GM19238 (cell line): ENCODE results near the gene GPR158.

ENCODE experiments used
- DNase-seq: peaks from one replicate; pipeline ENCODE4 v3.0.0; 2011; ENCODE audit warnings: low spot score; ENCODE audit not compliant: insufficient read length

The GPR158 gene

DNA sequence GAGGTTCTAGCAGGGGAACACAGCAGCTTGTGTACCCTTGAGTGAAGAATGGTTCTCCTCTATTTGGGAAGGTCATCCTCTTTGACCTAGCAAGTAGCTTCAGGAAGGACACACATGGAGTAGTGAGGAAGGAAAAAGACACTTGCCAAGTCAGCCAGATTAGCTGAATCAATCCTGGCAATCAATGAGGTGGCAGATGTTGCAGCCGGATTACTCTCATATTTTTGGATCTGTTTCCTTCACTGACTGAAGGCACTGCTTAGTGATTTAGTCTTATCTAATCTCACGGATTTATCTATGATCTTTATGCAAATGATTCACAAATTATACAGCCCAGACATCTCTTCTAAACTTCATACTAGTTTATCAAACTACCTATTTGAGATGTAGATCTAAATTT is 218.8 kb downstream of the GPR158 start:
- DNase-seq = no peak

DNA sequence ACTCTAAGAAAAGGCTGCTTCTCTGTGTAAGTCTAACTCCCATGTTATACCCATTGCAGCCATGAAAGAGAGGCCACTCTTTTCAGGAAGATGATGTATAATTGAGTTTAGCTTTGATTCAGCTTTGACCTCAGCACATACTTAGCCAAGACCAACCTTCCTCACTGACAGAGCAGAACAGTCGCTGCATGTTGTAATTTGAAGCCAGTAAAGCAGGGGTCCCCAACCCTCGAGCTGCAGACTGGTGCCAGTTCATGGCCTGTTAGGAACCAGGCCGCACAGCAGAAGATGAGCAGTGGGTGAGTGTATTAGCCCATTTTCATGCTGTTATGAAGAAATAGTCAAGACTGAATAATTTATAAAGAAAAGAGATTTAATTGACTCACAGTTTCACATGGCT is 223.9 kb downstream of the GPR158 start:
- no peak for DNase-seq

DNA sequence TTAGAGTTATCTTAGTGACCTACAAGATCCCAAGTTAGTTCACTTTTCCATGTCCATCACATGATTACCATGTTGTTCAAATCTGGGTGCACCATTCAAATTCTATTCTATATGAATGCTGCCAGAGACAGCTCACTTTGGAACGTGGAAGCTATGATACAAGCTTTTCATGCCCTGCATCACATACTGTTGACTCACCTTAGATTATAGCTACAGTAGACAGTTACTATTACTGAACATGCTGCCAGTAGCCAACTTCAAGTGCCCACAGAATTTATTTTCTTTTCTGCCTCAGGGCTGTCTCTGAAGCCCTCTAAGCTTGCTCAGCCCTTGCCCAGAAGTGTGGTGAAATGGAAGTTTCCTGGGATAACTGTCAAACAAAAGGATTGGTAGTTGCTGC is 231.1 kb downstream of the GPR158 start:
- no peak for DNase-seq

DNA sequence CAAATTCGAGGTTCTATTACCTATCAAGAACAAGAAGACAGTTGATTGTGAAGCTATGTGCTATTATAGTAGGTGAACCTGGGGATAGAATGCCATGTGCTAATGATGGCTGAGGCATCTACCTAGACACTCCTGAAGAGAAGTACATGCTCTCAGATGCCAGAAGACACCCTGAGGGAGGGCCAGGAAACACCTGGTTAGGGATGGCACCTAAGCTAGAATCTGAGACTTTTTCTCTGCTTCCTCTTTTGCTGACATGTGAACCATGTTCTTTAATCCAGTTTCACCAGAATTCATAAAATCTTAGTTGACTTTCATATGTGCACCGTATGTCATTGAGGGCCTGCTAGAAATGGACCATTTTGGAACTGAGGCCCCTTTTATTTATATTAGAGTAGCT is 242.8 kb downstream of the GPR158 start:
- no peak for DNase-seq

DNA sequence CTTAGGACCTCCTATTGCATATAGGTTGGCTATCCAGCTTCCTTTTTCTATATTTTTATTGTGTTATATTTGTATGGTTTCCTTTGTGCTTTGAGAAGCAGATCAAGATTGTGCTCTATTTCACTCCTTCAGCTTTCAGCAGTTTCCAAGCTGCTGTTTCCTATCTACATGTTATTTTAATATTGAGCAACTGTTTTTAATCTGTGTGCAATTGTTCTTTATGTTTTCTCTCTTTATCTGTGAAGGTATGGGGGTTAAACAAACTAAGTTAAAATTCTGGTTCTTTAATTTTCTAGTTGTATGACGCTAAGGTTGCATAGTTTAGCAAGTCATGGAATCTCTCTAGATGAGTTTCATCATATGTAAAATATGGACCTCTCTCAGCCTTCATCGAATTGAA is 251.0 kb downstream of the GPR158 start:
- no peak for DNase-seq

DNA sequence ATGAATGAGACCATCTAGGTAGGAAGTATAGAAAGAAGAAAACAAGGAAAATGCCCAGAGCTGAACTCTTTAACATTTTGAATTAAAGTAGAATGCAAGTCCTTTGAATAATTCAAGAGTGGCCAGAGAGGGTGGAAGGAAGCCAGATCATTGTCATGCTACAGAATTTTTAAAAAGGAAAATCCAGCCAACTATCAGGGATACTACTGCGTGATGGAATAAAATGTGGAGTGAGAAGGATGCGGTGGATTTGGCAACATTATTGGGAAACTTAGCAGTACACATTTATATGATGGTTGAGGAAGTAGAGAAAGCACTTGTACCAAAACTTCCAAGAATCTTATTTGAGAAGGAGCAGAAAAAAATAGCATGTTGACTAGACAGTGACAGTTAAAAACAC is 261.6 kb downstream of the GPR158 start:
- no peak for DNase-seq

DNA sequence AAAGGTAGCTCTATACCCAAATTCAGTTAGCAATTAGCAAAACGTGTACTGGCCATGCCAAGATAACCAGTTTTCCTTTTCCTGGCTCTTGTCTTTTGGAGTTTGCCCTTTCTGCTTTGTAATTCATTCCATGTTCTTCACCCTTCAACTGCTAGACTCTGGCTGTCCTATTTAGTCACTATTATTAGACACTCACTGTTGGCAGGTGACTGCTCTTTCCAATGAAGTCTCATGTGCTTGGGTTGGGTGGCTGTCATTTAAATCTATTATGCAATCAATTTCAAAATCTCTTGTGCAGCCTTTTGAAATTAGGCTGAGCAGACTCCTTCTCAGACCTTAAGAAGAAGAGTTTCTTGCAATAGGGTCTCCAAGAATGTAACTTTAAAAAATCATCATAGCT is 266.5 kb downstream of the GPR158 start:
- no peak for DNase-seq

DNA sequence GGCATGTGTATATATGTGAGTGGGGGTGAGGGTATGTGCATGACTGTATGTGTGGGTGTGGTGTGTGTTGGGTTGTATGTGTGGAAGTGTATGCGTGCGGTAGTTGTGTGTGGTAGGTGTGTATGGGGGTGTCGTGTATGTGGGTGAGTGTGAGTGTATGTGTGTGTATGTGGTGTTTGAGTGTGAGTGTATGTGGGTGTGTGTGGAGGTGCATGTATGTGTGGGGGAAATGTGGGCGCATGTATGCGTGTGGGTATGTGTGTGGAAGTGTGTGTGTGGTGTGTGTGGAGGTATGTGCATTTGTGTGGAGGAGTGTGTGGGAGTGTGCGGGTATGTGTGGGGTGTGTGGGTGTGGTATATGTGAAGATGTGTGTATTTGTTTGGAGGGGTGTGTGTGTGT is 269.5 kb downstream of the GPR158 start:
- no peak for DNase-seq

DNA sequence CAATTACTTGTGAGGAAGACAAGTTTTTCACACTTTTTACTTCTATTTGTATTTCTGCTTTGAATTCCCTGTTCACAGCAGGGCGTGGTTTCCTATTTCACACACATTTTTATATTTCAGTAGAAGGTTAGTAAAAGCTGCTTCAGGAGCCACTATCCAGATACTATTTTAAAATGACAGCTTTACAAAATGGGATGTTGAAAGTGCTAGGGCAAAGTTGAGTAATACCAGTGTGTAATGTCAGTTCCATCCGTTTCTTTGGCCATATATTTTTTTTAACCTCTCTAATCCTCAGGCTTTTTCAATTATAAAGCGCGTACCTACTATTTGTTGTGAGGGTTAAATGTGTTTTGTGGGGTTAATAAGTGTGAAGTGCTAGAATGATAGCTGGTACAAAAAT is 276.6 kb downstream of the GPR158 start:
- no peak for DNase-seq

DNA sequence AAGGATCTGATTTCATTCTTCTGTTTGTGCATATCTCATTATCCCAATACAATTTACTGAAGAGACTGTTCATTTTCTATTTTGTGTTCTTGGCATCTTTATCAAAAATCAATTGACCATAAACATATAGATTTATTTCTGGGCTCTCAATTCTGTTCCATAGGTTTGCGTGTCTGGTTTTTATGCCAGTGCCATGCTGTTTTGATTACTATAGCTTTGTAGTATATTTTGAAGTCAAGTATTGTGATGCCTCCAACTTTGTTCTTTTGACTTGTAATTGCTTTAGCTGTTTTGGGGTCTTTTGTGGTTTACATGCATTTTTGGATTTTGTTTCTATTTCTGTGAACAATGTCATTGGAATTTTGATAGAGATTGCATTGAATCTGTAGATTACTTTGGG is 278.8 kb downstream of the GPR158 start:
- DNase-seq = no peak

DNA sequence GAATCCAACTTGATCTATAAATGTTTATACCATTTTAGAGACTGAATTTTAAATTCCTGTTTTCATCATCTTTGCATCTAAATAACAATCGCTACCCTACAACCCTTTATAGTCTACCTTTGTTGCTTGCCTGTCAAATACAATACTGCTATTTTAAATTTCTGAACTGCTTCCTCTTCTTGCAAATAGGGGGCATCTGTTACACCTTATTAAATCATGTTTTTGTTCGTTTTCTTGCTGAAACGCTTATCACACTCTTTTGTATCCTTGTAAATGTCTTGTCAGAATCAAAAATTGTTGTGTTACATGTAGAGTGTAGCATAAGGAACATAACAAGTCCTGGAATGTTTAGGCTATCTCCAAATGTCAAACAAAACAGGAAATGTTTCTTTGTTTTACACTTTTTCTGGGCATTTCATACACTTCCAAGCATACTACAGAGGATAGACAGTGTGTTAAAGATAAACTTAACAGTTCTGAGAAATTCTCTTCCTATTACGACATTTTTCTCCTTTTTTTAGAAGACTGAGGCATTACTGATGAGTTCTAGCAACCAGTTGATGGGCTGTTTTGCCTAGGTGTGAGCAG is 281.3 kb downstream of the GPR158 start:
- no peak for DNase-seq

DNA sequence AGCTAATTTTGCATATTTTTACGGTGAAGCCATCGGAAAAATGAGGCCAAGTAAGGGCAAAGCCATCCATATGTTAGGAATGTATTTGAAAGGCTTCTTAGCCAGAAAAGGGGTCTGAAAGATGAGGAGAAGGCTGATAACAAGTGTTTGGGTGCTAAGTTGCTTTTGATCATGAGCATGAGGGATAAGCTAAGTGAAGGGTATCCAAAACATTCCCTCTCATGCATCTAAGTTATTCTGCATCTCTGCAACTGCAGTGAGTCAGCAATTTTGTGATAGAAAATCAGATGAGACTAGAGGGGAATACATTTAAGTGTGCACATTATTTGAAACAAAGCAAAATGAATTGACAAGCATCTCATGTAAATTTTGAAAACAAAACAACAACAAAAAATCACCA is 282.8 kb downstream of the GPR158 start:
- DNase-seq = no peak

DNA sequence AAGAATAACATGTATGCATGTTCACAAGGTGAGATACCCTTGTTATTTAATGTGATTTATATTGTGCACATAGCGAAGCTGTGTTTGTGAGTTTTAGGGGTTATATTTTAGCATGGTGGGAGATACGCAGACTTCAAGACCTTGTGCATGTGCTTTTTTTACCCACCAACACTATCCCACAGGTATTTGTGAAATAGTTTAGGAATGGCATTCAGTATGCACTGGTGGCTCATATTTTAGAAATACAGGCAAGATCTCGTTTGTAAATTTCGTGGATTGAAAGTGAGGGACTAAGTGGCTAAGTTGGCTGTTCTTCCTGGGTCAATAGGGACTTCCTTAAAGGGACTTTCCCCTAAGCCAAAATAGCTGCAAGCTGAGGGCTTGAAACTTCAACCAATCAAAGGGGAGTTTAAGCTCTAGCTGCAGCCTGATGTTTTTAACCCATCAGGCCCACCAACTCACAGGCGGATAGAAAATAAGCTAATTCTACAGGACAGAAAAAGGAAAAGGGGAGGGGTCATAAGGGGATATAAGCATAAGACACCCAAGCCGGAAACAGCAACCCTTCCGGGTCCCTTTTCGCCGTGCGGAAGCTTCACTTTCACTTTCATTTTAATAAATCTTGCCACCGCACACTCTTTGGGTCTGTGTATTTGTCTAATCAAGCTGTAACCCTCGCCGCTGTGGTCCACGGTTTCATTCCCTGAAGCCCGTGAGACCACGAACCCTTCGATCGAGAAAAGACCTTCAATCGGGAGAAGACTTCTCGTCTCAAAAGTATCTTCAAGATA is 291.0 kb downstream of the GPR158 start:
- DNase-seq = no peak

DNA sequence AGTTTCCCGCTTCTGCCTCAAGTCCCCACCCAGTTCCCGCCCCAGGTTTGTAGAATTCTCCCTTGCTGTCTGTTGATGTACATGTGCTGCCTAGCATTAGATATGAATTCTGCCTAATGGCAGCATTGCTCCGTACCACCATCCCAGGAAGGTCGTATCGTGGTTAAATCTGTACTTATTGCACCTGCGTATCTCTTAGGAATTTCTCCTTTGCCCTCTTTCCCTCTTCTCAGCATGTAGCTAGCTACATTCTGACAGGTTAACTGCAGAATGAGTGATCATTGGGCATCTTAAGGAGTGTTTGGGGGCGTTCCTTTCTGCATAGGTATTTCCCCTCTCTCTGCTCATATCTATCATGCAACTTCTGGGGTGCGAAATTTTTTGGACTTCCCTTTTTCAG is 293.1 kb downstream of the GPR158 start:
- DNase-seq = no peak

DNA sequence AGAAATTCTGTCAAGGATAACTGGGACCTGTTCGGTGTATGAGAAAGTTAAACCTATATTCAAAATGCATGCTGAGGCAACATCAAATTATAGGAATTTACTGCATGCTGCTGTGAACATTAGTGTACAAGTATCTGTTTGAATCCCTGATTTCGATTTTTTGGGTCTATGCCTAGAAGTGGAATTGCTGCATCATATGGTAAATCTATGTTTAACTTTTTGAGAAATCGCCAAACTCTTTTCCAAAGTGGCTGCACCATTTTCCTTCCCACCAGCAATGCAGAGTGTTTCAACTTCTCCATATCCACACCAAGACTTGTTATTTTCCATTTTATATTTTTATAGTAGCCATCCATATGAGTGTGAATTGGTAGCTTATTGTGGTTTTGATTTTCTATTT is 306.7 kb downstream of the GPR158 start:
- DNase-seq = no peak

DNA sequence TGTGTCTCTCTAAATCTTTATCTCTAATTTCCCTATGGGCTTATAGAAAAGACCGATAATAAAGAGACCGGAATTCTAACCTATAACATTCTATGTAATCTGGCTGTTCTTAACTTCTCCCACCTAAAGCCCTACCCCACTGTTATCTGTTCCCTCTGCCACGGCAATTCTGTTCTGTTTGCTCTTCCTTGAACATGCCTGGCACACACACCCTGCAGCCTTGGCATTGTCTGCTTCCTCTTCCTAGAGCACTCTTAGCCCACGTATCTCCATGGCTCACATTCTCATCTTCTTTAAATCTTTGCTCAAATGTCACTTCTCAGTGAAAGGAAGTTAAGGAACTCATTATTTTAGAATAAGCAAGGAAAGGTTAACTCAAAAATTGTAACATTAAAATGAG is 309.2 kb downstream of the GPR158 start:
- no peak for DNase-seq

DNA sequence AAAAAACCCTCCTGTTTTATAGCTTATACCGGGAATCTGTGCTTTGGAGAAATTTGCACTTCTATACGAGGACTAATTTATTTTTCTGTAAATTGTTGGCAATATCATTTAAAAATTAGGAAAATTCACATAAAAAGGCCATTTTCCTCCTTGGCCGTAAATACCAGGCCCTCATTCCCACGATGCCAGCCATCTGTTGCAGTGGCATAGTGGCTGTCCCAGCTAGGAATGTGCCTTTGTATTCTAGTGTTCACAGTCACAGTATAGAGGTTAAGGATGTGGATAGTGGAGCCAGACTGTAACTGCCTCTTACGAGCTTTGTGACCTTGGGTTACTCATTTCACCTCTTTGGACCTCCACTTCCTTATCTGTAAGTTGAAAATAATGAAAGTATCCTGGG is 312.5 kb downstream of the GPR158 start:
- no peak for DNase-seq

DNA sequence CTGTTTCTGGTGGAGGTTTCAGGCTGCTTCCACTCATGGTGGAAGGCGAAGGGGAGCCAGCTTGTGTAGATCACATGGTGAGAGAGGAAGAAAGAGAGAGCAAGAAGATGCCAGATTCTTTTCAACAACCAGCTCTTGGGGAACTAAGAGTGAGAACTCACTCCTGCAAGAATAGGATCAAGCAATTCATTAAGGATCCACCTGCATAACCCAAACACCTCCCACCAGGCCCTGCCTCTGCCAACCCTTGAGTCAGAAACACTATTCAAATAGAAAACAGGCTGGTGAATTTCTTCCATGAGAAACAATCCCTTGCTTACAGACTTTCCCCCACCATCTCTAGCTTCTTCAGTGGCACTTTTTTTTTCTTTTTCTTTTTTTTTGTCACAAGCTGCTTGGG is 317.2 kb downstream of the GPR158 start:
- no peak for DNase-seq

DNA sequence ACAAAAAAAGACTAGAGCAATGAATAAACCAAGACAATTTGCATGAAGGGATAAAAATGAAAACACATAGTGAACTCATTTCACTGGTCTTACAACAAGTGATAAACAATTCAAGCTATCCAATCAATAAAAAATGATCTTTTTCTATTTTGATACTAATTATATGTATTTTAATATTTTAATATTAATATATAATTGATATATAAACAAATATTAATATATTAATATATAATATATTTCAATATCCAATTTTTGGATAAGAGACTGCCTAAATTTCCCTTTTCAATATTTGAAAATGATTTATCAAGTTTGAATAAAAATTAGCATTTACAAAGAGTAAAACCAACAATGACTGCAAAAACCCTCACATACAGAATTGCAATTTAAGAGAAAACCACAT is 317.9 kb downstream of the GPR158 start:
- DNase-seq = no peak

DNA sequence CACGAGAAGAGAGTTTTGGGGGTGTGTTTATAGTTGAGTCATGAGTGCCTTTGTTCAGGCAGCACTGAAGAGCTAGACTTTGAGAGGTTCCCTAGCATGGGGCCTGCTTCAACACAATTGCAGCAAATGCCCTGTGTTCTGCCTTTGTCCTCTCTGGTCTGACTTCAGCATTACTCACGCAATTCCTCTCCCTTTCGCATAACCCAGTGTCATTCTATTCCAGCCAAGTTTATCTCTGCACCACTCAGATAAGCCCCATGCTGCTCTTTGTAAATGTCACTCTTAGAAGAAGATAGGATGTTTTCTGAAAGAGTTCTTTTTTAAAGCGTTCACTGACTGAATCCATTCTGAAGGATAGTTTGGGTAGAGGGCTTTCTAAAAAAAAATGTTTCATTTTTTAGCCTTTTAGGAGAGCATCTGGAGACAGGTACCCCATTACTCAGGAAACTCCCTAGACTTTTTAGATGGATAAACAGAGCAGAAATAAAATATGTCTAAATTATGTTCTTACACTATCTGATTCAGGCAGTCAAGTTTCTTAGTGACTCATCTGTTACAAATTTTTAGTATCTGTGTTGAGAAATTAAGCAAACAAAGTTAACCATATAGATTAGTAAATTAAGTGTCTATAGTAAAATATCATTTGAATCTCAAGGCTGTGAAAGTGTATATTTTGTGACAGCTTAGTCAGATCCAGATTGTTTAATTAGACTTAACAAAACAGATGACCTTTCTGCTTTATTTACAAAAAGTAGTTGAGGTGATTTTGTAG is 318.5 kb downstream of the GPR158 start:
- no peak for DNase-seq

DNA sequence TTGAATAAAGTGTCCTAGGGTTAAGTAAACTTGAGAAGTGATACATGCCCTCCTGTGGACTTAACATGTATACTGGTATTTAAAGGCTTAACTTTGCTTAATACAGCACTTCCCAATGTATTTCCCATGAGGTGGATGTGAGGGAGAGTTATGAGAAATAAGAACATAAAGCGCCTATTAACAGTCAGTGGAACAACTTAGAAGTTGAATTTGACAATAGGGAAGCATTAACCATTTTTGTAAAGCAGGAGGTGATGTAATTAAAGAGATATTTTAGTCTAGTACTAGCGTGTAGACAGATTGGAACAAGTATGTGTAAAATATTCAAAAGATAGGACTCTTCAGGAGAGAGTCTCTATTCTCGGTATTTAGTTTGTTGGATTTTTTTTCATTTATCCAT is 322.4 kb downstream of the GPR158 start:
- DNase-seq = no peak

DNA sequence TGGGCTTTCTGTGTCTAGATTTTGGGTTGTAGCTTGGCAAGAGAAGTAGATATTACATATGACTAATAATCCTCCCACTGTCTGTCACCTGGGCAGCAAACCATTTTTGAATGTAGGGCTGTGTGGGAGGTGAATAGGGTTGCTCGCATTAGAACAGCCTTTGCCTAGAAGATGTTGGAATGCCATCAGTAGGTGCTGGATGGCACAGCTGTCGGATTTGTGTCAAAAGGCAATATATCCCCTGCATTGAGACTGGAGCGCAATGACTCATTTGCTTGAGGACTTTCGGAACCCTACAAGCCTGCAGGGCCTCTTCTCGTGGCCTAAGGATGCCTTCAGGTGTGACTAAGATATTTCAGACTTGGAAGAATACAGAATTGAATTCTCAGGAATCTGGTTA is 323.8 kb downstream of the GPR158 start:
- DNase-seq = no peak

DNA sequence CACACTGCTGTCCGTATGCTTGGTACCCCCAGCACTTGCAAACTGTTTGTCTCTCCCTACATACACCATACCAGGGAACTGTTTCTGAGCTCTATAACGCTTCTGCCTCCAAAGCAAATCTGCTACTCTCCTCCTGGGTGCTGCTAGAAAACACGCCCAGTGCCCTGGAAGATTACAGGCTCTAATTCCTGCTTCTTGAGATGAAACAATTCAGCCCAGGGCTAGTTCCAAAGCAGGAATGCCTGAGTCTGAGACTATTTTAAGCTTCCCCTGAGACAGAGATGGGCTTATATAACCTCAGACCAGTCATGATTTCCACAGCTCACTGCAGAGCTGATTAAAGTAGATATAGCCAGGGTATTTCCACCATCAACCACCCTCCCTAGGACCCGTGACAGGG is 327.1 kb downstream of the GPR158 start:
- no peak for DNase-seq
